RWPE2 (cell line): Measurements from ENCODE around the gene FIBIN.
"Not testable (repeated sequence)": the region's sequence is repeated elsewhere in the genome, so short reads cannot be mapped to it uniquely, and the experiment has no call there.

Experiments
- ATAC-seq: fragments of 200-7000 bp; cut with Tn5 transposase; 3 replicates; pipeline ENCODE4 v1.9.1; 2021; ENCODE audit warnings: low read depth
- DNase-seq: peaks from one replicate; pipeline ENCODE4 v3.0.0-alpha.2; 2020; ENCODE audit warnings: low spot score
- H3K27ac ChIP-seq: fragments of 450-650 bp; 2 replicates; pipeline ENCODE4 v1.5.1; 2017; ENCODE audit warnings: mild to moderate bottlenecking; ENCODE audit not compliant: poor library complexity, severe bottlenecking
- H3K27me3 ChIP-seq: fragments of 250-450 bp; sonication (Bioruptor Pico); 2 replicates; pipeline ENCODE4 v1.5.1; 2021; ENCODE audit warnings: mild to moderate bottlenecking, moderate library complexity; ENCODE audit not compliant: insufficient read depth, poor library complexity, severe bottlenecking
- H3K36me3 ChIP-seq: fragments of 250-450 bp; sonication (Bioruptor Pico); 2 replicates; pipeline ENCODE4 v1.5.1; 2020; ENCODE audit warnings: low read depth, mild to moderate bottlenecking, moderate library complexity
- H3K4me1 ChIP-seq: fragments of 250-450 bp; sonication (Bioruptor Pico); 2 replicates; pipeline ENCODE4 v1.5.1; 2021; ENCODE audit warnings: mild to moderate bottlenecking, moderate library complexity; ENCODE audit not compliant: insufficient read depth, poor library complexity, severe bottlenecking
- H3K4me3 ChIP-seq: fragments of 250-450 bp; sonication (Bioruptor Pico); 2 replicates; pipeline ENCODE4 v1.5.1; 2021; ENCODE audit warnings: mild to moderate bottlenecking, moderate library complexity; ENCODE audit not compliant: severe bottlenecking
- H3K9me3 ChIP-seq: fragments of 250-450 bp; sonication (Bioruptor Pico); 2 replicates; pipeline ENCODE4 v1.5.1; 2021; ENCODE audit warnings: mild to moderate bottlenecking, moderate library complexity; ENCODE audit not compliant: severe bottlenecking
- CTCF ChIP-seq: fragments of 450-650 bp; IDR thresholded peaks from one replicate; pipeline ENCODE4 v1.5.1; 2017; ENCODE audit warnings: mild to moderate bottlenecking, moderate library complexity; ENCODE audit not compliant: poor library complexity, severe bottlenecking

Gene FIBIN

GRCh38 chr11:26994631-26995095 is 751 bp downstream of the FIBIN start:
- Histone ChIP-seq H3K27me3 (no peaks in the 10 kb centered on the region), H3K4me3 (peak overlapping the region; percentile 24), H3K9me3 (no peaks in the 10 kb centered on the region), H3K4me1 (peaks cover 17% of the 10 kb centered on the region), H3K27ac (no peak overlapping the region), H3K36me3 (no peaks in the 10 kb centered on the region)
- ATAC-seq (no peak), DNase-seq (peak; percentile 42)
- TF ChIP-seq CTCF = no peak

GRCh38 chr11:26995701-26996460 is 2.0 kb downstream of the FIBIN start:
- H3K27ac ChIP-seq = no peak overlapping the region
- no peak overlapping the region for H3K4me3 ChIP-seq
- no peak for TF ChIP-seq CTCF
- H3K4me1 ChIP-seq = peaks cover 17% of the 10 kb centered on the region
- H3K27me3 ChIP-seq = no peaks in the 10 kb centered on the region
- no peak for ATAC-seq
- no peaks in the 10 kb centered on the region for H3K36me3 ChIP-seq
- no peaks in the 10 kb centered on the region for H3K9me3 ChIP-seq
- no peak for DNase-seq

- Histone ChIP-seq H3K27ac (no peak overlapping the region), H3K4me3 (no peak overlapping the region), H3K36me3 (no peaks in the 10 kb centered on the region), H3K27me3 (no peaks in the 10 kb centered on the region), H3K9me3 (no peaks in the 10 kb centered on the region), H3K4me1 (peaks cover 7% of the 10 kb centered on the region)
- TF ChIP-seq CTCF = no peak
- ATAC-seq (no peak), DNase-seq (no peak)
Measured at GRCh38 chr11:26997378-26997777, 3.5 kb downstream of the FIBIN start.

GRCh38 chr11:27001136-27001730 is 7.3 kb downstream of the FIBIN start:
- not testable (repeated sequence) for H3K27ac ChIP-seq, H3K36me3 ChIP-seq, H3K9me3 ChIP-seq, H3K4me1 ChIP-seq, H3K27me3 ChIP-seq, DNase-seq, ATAC-seq, H3K4me3 ChIP-seq

- ATAC-seq (no peak), DNase-seq (no peak)
- H3K4me3 ChIP-seq = no peak overlapping the region
- H3K4me1 ChIP-seq = no peaks in the 10 kb centered on the region
- no peak for TF ChIP-seq CTCF
- no peaks in the 10 kb centered on the region for H3K27me3 ChIP-seq
- H3K27ac ChIP-seq = no peak overlapping the region
- no peaks in the 10 kb centered on the region for H3K36me3 ChIP-seq
- H3K9me3 ChIP-seq = no peaks in the 10 kb centered on the region
Measured at GRCh38 chr11:27002431-27002830, 8.5 kb downstream of the FIBIN start.
